Right renal cortex interstitium (tissue), 3 donors: ENCODE measurements around the gene RAD51B. TPM values are rescaled to one million over a fixed set of nuclear protein-coding genes. Genes with fewer than 3 reads are reported as not detected.

Source experiments
- DNase-seq, 3 donors: peaks; one replicate each; pipeline ENCODE4 v3.0.0-alpha.2; 2013; ENCODE audit warnings: low read depth in 3 of 3, low spot score in 2 of 3
- polyA plus RNA-seq, 3 donors: library from polyadenylated mRNA; unstranded; fragments of 120-200 nt; gene quantifications; one replicate each; pipeline ENCODE4 v1.2.1, GENCODE V29; 2013; ENCODE audit not compliant: insufficient read length in 3 of 3

Gene RAD51B
- polyA plus RNA-seq, 3 donors: 11.3 to 11.9 (median 11.6) TPM

GRCh38 chr14:68645371-68645770, 825.8 kb downstream of the RAD51B start:
- DNase-seq: no peak

GRCh38 chr14:68649476-68650189, 830.1 kb downstream of the RAD51B start:
- DNase-seq: no peak

- DNase-seq: no peak
These were observed 830.9 kb downstream of the RAD51B start for GRCh38 chr14:68650404-68650994.

GRCh38 chr14:68651075-68651474, 831.5 kb downstream of the RAD51B start:
- no peak for DNase-seq

- no peak for DNase-seq
These were observed 832.3 kb downstream of the RAD51B start for GRCh38 chr14:68651652-68652432.

GRCh38 chr14:68652433-68652690, 832.8 kb downstream of the RAD51B start:
- no peak for DNase-seq

GRCh38 chr14:68653108-68653507, 833.5 kb downstream of the RAD51B start:
- no peak for DNase-seq

GRCh38 chr14:68653804-68654203, 834.2 kb downstream of the RAD51B start:
- DNase-seq: no peak

GRCh38 chr14:68654471-68654941, 834.9 kb downstream of the RAD51B start:
- no peak for DNase-seq

GRCh38 chr14:68655021-68655831, 835.6 kb downstream of the RAD51B start:
- no peak for DNase-seq

GRCh38 chr14:68655911-68656316, 836.3 kb downstream of the RAD51B start:
- no peak for DNase-seq

- DNase-seq: no peak
These were observed 836.9 kb downstream of the RAD51B start for GRCh38 chr14:68656452-68656851.

GRCh38 chr14:68657300-68658028, 837.9 kb downstream of the RAD51B start:
- DNase-seq: no peak

GRCh38 chr14:68658029-68658509, 838.5 kb downstream of the RAD51B start:
- DNase-seq: no peak

GRCh38 chr14:68658943-68659931, 839.7 kb downstream of the RAD51B start:
- DNase-seq: no peak

- DNase-seq: no peak
These were observed 840.9 kb downstream of the RAD51B start for GRCh38 chr14:68660495-68660894.

GRCh38 chr14:68661226-68662225, 841.9 kb downstream of the RAD51B start:
- no peak for DNase-seq

- no peak for DNase-seq
These were observed 842.8 kb downstream of the RAD51B start for GRCh38 chr14:68662392-68662791.
